ENCODE measurements around the gene AGBL4.

The AGBL4 gene

DNA sequence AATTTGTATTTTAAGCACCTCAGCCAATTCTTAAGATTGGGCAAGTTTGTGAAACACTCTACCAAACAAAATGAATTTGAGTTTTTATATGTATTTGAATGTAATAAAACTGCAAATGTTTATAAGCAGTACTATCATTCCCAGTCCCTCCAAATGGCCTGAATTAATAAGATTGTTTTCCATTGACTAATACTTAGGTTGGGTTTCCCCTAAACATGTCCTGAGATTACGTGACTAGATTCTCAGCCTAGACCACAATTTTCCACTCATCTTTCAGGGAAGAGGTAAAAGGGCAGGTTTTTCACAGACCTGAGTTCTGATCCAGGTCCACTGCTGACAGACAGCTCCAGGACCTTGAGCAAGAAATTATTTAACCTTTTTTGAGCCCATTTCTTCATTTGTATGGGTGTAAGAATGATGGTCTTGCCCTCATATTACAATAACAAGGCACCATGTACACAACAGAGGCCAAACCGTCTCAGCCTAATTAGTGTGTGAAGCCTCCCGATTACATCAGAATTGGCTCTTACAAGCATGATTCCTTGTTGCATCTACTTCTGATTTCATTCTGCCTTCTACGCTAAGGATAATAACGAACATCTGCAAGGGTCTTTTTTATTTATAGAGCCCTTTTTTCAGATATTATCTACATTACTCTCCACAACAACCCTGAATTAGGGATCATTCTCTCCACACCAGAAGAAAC lies 1298.3 kb downstream of the AGBL4 start:
- no peak for DNase-seq (ENCODE audit: low read depth in 1 of 2, low spot score in 1 of 2)
- no peak for TF ChIP-seq JUND (IDR thresholded peaks at IDR 0.05; ENCODE audit: low read depth)
- in situ Hi-C loops (cut with HindIII; ENCODE audit: low pct_unique_long_range_greater_than_20kb, low sequenced_read_pairs), result no loop called here

DNA sequence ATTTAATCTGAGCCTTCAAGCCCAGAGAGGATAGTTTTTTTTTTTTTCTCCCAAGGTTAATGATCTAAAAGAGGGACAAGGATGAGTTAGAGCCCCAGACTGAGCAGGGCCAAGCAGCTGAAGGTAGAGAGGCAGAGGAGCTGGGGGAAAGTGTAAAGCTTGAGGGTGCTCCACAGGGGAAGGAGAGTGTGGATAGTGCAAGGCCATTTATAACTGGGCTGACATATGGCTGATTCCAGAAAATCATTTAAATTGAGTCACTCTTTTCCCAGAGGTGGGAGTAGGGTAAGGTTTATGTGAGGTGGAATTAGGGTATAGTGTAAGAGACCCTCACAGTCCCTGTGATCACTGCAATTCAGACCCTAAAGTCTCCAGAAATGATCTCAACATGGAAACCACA lies 1302.8 kb downstream of the AGBL4 start:
- DNase-seq (ENCODE audit: low read depth in 1 of 2, low spot score in 1 of 2), result no peak
- in situ Hi-C loops (cut with HindIII; ENCODE audit: low pct_unique_long_range_greater_than_20kb, low sequenced_read_pairs), result no loop called here
- no peak for TF ChIP-seq JUND (IDR thresholded peaks at IDR 0.05; ENCODE audit: low read depth)

GRCh38 chr1:48718705-48719104 lies 1305.0 kb downstream of the AGBL4 start:
- TF ChIP-seq JUND (IDR thresholded peaks at IDR 0.05; ENCODE audit: low read depth), result no peak
- DNase-seq (ENCODE audit: low read depth in 1 of 2, low spot score in 1 of 2), result no peak
- in situ Hi-C loops (cut with HindIII; ENCODE audit: low pct_unique_long_range_greater_than_20kb, low sequenced_read_pairs), result no loop called here

- no peak for TF ChIP-seq JUND (IDR thresholded peaks at IDR 0.05; ENCODE audit: low read depth)
- in situ Hi-C loops (cut with HindIII; ENCODE audit: low pct_unique_long_range_greater_than_20kb, low sequenced_read_pairs), result no loop called here
- no peak for DNase-seq (ENCODE audit: low read depth in 1 of 2, low spot score in 1 of 2)
These were observed 1305.6 kb downstream of the AGBL4 start for GRCh38 chr1:48718116-48718630.

- DNase-seq (ENCODE audit: low read depth in 1 of 2, low spot score in 1 of 2), result no peak
- no peak for TF ChIP-seq JUND (IDR thresholded peaks at IDR 0.05; ENCODE audit: low read depth)
- in situ Hi-C loops (cut with HindIII; ENCODE audit: low pct_unique_long_range_greater_than_20kb, low sequenced_read_pairs), result no loop called here
These were observed 1306.7 kb downstream of the AGBL4 start for GRCh38 chr1:48717082-48717481.

GRCh38 chr1:48715921-48716320 lies 1307.8 kb downstream of the AGBL4 start:
- in situ Hi-C loops (cut with HindIII; ENCODE audit: low pct_unique_long_range_greater_than_20kb, low sequenced_read_pairs), result no loop called here
- no peak for DNase-seq (ENCODE audit: low read depth in 1 of 2, low spot score in 1 of 2)
- TF ChIP-seq JUND (IDR thresholded peaks at IDR 0.05; ENCODE audit: low read depth), result no peak

- no peak for TF ChIP-seq JUND (IDR thresholded peaks at IDR 0.05; ENCODE audit: low read depth)
- in situ Hi-C loops (cut with HindIII; ENCODE audit: low pct_unique_long_range_greater_than_20kb, low sequenced_read_pairs), result no loop called here
- DNase-seq (ENCODE audit: low read depth in 1 of 2, low spot score in 1 of 2), result no peak
These were observed 1312.8 kb downstream of the AGBL4 start for GRCh38 chr1:48710915-48711314.

- no peak for TF ChIP-seq JUND (IDR thresholded peaks at IDR 0.05; ENCODE audit: low read depth)
- no peak for DNase-seq (ENCODE audit: low read depth in 1 of 2, low spot score in 1 of 2)
- in situ Hi-C loops (cut with HindIII; ENCODE audit: low pct_unique_long_range_greater_than_20kb, low sequenced_read_pairs), result no loop called here
These were observed 1313.4 kb downstream of the AGBL4 start for GRCh38 chr1:48710318-48710717.

- no peak for DNase-seq (ENCODE audit: low read depth in 1 of 2, low spot score in 1 of 2)
- in situ Hi-C loops (cut with HindIII; ENCODE audit: low pct_unique_long_range_greater_than_20kb, low sequenced_read_pairs), result no loop called here
- no peak for TF ChIP-seq JUND (IDR thresholded peaks at IDR 0.05; ENCODE audit: low read depth)
These were observed 1319.0 kb downstream of the AGBL4 start for GRCh38 chr1:48704736-48705135.

DNA sequence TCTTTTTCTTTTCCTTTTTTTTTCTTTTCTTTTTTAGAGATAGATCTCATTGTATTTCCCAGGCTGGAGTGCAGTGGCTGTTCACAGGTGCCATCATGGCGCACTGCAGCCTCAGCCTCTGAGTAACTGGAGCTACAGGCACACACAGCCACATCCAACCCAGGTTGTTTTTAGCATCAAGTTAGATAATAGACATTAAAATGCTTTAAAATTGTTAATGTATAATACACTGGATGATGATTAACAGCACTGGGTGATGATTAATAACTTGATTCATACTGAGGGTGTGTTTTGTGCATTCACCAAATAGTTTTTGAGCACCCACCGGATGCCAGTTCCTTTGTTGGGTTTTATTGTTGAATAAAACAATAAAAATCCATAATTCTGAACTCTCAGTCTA lies 1322.3 kb downstream of the AGBL4 start:
- in situ Hi-C loops (cut with HindIII; ENCODE audit: low pct_unique_long_range_greater_than_20kb, low sequenced_read_pairs), result no loop called here

DNA sequence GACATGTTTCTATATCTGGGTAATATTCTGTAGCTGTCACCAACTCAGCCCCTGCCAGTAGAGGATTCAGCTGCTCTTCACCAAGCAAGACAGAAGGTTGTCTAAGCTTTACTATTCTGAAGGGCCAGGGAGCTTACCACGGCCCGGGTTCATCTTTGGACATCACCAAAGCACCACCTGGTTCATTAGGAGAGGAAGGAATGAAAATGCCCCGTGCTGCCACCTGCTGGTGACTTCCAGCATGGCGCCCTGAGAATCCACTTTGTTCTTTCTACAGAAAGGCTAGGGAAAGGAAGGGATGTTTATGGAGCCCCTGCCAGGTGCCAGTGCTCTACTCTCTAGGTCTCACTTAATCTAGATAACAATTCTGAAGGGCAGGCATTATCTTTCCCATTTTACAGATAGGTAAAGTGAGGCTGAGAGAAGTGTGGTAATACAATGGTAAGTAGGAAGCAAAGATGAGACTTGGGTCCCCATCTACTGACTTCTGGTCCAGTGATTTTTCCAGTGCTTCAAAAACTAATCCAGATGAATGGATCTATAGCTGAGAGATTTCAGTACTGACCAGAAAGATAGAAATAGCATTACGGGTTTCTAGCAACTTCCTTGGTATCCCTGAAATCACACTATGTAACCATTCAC lies 1326.6 kb downstream of the AGBL4 start:
- in situ Hi-C loops (cut with HindIII; ENCODE audit: low pct_unique_long_range_greater_than_20kb, low sequenced_read_pairs), result no loop called here
- DNase-seq (ENCODE audit: low read depth in 1 of 2, low spot score in 1 of 2), result peak; percentile 9 to 52
- TF ChIP-seq JUND (IDR thresholded peaks at IDR 0.05; ENCODE audit: low read depth), result no peak

More for the DNA sequence above, 1322.3 kb downstream of the AGBL4 start:
- no peak for DNase-seq (ENCODE audit: low read depth in 1 of 2, low spot score in 1 of 2)
- TF ChIP-seq JUND (IDR thresholded peaks at IDR 0.05; ENCODE audit: low read depth), result no peak

GRCh38 chr1:48695161-48695560 lies 1328.6 kb downstream of the AGBL4 start:
- no peak for DNase-seq (ENCODE audit: low read depth in 1 of 2, low spot score in 1 of 2)
- in situ Hi-C loops (cut with HindIII; ENCODE audit: low pct_unique_long_range_greater_than_20kb, low sequenced_read_pairs), result no loop called here
- no peak for TF ChIP-seq JUND (IDR thresholded peaks at IDR 0.05; ENCODE audit: low read depth)

DNA sequence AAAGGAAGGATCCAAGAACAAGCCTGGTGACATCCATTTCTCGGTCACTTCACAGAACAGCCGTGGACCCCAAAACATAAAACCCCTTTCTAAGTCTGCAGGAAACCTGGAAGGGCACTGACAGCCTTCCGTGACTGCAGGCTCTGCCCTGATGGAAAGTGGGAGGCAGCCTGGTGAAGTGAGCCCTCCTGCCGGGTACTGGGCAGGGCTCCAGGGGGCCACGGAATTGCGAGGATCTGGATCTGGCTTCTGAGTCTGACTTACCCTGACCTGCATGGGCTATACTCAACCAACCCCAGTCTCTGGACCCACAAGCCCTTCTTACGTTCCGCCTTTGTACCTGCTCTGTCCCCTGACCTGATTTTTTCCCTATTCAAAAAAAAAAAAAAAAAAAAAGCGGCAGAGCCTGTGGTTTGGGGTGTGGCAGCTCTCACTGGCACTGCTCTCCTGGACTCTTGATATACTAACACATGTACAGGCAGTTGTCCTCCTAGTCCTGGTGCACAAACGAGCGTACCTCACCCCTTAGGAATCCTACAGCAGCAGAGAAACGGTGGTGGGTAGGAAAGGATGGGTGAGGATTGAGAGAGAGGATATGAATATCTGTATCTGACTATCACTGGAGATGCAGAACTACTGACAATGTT lies 1330.0 kb downstream of the AGBL4 start:
- TF ChIP-seq JUND (IDR thresholded peaks at IDR 0.05; ENCODE audit: low read depth), result no peak
- in situ Hi-C loops (cut with HindIII; ENCODE audit: low pct_unique_long_range_greater_than_20kb, low sequenced_read_pairs), result no loop called here
- no peak for DNase-seq (ENCODE audit: low read depth in 1 of 2, low spot score in 1 of 2)

All from T47D (cell line).